GM19328 (cell line): Measurements from ENCODE around the gene PLG.
"Not testable (repeated sequence)": the region's sequence is repeated elsewhere in the genome, so short reads cannot be mapped to it uniquely, and the experiment has no call there.

Source experiments
- ATAC-seq: cut with Tn5 transposase; IDR thresholded peaks from one replicate; pipeline ENCODE4 v1.9.1; 2021; ENCODE audit warnings: mild to moderate bottlenecking, moderate library complexity; ENCODE audit not compliant: unreplicated experiment

Gene PLG

DNA sequence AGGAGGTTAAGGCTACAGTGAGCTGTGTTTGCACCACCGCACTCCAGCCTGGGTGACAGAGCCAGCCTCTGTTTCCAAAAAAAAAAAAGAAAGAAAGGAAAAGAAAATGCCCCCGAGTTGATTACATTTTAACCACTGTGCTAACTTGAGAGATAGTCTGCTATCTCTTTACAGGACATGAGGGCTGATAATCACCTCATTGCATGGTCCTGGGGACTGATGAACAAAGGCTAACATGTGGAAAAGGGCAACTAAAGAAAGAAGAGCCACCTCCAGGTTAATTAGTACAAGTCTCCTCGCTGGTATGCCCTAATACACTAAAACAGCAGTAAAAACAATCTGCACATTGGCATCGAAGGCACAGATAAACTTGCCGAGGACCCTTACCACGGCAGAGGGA is 4.2 kb upstream of the PLG start:
- no peak for ATAC-seq

DNA sequence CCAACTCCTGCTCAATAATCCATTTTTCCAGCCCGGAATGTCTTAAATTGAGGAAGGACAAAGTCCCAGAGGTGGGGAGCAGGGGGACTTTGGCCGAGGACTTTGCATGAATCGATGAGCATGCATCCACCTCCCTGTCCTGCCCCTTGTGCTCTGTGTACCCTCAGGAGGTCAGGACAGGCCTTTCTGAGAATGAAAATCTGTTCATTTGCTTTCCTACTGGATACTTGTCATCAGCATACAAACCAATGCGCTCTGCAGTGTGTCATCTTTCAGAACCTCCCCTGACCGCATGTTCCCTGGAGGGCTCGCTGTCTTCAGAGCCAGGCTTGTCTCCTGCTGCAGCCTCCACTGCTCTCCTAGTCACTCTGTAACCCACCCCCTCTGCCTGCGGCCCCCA is 2.6 kb downstream of the PLG start:
- not testable (repeated sequence) for ATAC-seq

DNA sequence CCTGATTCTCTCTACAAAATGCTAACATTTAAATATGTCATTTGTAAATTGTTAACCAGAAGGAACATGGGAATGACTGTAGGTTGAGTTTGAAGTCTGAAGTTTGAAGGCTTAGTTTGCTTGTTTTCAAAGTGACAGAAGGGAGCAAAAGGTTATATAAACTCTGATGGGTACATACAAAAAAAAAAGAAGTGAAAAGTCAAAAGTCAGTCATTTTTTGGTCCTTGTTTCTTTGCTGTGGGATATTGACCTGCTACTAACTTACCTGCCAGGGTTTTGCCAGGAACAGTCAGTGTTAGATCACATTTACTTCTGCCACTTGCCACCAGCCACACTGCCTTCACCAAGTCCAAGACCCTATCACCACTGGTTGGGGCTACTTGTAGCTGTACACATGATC is 6.9 kb downstream of the PLG start:
- ATAC-seq: not testable (repeated sequence)

DNA sequence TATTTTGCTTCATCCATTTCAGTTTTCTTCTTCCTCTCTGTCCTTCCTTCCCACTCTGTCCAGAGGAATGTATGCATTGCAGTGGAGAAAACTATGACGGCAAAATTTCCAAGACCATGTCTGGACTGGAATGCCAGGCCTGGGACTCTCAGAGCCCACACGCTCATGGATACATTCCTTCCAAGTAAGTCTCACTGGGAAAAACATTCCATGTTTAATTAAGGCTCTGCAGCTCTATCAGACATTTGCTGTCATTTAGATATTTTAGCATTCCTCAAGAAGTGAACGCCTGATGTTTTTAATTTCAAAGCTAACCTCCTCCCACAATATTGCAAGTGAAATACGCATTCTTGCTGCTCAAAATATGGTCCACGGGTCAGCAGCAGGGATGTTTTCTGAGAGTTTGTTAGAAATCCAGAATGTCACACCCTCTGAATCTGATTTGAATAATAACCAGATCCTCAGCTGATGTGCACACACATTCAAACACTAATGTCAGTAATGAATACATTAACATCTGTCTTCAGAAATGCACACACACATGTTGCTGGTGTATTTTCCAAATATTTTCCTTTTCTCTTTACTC is 12.8 kb downstream of the PLG start:
- ATAC-seq: no peak

DNA sequence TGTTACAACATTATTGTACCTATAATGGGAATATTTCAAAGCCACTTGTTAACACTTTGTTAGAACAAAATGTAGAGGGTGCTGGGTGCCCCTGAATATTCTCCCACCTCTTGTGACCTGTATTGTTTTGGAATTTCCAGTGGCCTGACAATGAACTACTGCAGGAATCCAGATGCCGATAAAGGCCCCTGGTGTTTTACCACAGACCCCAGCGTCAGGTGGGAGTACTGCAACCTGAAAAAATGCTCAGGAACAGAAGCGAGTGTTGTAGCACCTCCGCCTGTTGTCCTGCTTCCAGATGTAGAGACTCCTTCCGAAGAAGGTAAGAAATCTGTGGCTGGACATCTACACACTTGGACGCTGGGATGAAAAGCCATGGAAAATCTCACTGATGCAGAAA is 28.9 kb downstream of the PLG start:
- ATAC-seq: no peak

DNA sequence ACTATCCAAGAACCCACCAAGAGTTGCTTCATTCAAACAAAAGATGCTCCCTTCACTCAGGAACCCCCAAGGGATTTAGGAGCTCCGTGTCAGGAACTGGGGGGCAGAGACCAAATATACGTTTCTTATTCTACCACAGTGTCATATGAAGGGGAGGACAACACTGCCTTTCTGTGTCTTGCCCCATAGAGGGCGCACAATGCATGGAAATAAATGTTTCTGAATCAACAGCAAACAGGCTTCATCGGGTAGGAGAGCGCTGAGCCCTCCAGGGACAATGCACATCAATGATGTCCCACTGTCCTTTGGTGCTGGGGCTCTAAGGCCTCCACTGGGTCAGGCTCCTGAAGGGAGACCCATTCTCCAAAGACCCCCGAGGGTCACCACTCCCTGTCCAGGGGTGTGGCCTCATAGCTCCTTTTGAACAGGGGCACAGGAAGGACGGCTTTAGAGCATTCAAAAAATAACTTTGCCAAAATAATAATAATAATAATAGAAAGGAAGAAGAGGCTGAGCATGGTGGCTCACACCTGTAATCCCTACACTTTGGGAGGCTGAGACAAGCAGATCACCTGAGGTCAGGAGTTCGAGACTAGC is 31.1 kb downstream of the PLG start:
- peak; percentile 64 for ATAC-seq

DNA sequence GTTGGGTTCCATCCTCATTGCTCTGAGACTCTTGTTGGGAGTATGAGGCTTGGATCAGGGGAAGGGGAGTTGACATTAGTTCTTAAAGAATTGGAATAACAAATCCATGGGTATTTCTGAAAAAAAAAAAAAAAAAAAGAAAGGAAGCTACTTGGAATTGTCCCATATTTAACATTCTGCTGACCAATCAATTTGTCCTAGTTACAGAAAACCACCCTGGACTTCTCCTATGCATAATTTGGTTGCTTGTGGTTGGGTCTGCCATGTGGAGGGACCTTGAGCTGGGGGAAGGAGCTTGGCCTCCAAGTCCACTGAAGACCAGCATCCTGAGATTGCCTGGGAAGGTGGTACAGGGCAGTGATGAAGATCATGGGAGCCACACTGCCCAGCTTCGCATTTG is 32.6 kb downstream of the PLG start:
- no peak for ATAC-seq

DNA sequence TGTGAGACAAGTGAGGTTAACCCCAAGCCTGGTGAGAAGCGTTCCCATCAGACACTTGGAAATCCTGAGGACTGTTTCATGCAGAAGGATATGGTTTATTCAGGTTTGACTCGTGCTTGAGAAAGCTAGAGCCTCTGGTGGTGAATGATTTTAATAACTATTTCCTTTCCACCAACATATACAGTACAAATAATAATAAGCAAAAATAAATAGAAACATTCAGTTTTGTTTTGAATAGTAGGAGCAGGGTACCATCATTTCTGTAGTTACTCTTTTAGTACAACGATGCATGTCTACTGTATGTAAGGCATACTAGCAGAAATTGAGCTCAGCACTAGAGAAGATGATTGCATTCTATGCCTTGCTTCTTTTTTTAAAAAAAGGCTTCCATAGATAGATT is 33.5 kb downstream of the PLG start:
- ATAC-seq: peak; percentile 68

DNA sequence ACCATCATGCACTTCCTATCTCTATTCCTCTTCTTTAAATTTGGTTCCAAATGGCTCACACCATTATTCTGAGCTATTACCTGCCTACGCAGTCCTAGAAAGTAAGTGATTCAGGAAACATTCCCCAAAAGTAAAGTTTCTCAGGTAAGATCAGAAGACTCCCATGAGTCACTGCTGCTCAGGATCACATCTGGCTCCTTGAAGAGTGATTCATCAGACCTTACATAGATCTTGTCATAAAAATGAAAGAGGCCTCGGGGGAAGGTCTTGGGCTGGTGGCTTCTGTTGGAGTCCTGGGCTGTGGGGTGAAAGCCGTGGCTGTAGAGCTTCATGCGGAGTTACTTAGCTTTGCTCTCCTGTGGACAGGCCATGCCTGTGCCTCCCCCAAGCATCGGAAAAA is 35.9 kb downstream of the PLG start:
- no peak for ATAC-seq

DNA sequence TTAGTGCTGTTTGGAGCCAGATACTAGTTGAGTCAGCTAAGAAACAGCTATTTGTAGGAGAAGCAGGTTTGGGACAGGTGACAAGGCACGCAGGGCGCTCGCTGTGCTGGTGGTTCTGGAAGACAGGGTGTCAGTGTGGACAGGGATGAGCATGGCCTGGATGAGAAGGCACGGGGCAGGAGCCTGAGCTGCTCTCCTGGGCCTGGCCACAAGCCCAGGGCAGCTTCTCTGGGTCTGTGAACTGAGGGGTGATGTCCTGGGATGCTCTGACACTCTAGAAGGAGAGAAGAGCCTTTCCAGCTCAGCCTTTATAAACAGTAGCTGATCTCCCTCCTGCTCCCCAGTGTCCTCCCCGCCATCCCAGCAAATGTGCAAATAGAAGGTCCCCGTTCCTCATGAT is 37.9 kb downstream of the PLG start:
- no peak for ATAC-seq

DNA sequence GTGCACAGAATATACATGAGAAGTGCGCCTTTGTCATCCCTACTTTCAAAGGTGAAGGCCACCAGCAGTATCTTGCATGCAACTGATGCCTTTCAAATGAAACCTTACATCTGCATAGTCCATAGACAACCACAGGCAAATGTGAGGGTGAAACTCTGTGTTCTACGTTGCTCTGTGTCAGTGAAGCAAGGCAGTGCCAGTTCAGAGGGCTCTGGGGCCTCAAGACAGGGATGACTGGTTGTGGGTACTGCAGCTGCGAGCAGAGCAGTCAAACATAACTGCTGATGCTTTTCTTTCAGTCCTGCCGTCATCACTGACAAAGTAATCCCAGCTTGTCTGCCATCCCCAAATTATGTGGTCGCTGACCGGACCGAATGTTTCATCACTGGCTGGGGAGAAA is 39.0 kb downstream of the PLG start:
- peak; percentile 99 for ATAC-seq

DNA sequence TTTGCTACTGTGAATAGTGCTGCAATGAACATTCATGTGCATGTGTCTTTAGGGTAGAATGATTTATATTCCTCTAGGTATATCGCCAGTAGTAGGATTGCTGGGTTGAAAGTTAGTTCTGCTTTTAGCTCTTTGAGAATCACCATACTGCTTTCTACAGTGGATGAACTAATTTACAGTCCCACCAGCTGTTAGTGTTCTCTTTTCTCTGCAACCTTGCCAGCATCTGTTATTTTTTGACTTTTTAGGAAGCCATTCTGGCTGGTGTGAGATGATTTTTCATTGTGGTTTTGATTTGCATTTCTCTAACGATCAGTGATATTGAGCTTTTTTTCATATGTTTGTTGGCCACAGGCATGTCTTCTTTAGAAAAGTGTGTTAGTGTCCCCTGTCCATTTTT is 40.0 kb downstream of the PLG start:
- peak; percentile 36 for ATAC-seq

DNA sequence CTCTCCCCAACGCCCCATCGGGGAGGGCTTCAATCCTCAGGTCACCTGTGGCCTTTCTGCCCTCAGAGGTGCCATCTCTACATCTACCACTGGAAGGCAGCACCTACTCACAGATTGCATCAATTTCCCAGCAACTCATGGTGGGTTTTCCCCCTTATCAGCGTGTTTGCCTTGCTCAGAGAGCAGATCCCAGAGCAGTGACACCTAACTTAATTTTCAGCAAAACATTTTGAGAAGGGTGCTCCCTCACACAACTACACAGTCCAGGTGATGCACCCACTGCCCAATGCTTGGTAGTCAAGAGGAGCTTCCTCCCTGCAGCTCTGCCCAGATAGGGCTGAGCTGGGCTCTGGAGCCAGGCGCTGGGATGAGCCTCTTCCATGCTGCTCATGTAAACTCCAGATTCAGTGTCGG is 48.2 kb downstream of the PLG start:
- ATAC-seq: peak; percentile 74

DNA sequence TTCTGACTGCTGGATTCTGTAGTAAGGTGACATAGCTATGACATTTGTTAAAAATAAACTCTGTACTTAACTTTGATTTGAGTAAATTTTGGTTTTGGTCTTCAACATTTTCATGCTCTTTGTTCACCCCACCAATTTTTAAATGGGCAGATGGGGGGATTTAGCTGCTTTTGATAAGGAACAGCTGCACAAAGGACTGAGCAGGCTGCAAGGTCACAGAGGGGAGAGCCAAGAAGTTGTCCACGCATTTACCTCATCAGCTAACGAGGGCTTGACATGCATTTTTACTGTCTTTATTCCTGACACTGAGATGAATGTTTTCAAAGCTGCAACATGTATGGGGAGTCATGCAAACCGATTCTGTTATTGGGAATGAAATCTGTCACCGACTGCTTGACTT is 51.2 kb downstream of the PLG start:
- ATAC-seq: not testable (repeated sequence)

DNA sequence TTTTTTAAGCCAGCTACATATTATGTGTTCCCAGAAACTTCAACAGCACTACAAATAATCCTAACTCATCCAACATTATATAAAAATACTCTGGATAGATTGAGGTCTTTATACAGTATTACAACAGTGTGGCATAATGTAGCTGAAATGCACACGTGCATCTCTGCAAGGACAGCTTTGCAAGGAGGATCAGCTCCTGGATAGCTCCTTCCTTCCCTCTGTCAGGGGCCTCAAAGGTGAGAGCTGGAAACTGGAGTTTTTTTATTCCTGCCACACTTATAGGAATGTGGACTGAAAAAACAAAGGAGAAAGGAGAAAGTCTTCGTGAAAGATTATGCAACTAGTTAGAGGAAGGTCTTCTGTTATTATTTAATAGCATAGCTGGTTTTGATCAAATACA is 53.1 kb downstream of the PLG start:
- no peak for ATAC-seq

DNA sequence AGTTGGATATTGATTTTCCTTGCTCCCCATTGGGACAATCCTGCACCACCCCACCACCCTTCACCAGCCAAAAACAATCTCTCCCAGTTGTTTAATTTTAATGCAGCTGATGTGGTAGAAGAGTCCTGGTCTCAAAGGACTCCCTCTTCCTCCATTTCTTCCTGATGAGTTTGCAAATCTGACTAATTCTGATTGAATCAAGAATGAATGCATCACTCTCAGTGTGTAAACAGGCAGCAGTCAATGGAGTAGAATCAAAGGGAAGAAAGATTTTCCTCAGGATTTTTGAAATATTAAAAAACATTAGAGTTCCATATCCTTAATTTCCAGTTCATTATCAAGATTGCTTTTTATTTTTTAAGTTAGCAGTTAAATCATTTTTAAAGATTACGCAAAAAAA is 54.0 kb downstream of the PLG start:
- no peak for ATAC-seq

DNA sequence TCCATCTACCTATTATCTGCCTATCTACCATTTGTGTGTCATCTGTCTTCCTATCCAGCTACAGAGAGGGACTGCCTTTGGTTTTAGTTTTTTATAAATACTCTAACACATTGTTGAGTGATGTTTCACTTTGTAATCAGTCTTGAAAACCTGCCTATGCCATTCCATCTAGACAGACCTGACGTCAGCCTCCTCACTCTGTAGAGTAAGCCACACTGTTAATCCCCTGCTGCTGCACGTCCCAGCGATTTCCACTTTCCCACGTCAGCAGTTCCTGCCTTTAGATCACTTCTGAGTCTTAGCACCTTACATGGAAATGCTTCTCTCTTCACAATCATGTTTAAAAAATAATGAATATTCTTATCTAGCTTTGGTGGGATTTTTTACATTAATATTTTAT is 54.8 kb downstream of the PLG start:
- ATAC-seq: no peak

DNA sequence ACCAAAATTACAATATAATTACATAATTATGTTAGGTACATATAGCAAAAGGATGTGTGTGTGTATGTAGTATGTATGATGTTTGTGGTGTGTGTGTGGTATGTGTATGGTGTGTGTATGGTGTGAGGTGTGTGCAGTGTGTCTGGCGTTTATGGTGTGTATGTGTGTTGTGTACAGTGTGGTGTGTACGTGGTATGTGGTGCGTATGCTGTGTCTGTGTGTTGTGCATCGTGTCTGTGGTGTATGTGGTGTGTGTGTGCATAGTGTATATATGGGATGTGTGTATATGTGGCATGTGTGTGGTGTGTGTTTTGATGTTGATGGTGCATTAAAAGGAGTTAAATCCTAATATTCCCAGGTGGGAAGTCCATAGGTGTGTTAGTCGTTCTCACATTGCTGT is 62.8 kb downstream of the PLG start:
- ATAC-seq: no peak

DNA sequence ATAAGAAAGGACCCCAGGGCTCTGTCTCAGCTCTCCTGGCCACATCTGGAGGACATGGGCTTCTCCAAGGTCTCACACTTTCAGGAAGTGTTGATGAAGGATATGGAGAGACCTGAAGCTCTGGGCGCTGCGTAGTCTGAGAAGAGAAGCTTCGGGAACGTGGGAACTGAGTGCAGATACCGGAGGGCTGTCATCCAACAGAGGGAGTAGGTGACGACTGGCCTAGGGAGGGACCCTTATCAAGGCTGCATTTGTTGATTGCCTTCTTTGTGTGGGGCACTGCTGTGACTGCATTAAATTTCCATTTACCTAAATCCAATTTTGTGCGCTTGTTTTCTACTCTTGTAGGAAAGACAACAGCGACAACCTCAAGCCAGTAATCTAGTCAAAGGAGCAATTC is 63.4 kb downstream of the PLG start:
- no peak for ATAC-seq

DNA sequence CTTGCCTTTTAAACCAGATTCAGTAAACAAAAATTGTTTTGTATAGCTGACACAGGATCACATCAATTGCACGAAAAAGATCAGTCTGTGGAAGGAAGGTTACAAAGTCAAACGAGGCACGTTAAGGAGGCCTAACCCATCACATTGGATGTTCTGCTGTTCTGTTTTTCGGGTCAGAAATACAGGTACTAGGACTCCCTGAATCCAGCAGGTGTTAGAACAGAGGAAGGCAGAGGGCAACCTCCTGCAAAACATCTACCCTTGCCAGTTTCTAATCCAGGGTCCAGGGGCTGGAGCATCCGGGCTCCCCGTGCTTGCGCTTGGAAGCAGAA is 64.6 kb downstream of the PLG start:
- ATAC-seq: no peak

DNA sequence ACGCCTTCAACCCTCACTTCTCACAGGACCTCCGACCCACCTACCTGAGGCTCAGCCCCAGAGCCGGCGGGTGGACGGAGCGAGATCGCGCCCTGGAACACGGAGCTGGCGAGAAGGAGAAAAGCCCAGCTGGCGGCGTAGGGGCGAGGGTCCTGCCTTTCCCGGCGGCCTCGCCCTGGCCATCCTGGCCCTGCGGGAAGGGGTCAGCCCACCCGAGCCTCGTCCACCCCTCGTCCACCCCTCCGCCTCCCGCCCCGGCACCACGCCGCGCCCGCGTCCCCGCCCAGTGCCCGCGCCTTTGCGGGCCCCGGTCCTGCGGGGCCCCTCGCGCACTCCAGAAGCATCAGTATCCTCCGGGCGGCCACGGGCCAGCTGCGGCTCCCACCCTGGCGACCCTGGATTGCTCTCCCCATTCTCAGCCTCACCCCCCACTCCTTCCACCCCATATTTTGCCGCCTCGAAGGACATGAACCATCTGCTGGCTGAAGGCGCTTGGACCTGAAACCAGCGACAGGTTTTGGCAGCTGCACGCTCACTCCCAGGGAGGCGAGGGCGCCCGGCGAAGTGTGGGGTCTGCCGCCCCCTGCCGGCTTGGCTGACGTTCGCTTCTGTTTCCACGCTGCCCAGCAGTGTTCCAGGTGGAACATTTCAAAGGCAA is 65.1 kb downstream of the PLG start:
- peak; percentile 87 for ATAC-seq

DNA sequence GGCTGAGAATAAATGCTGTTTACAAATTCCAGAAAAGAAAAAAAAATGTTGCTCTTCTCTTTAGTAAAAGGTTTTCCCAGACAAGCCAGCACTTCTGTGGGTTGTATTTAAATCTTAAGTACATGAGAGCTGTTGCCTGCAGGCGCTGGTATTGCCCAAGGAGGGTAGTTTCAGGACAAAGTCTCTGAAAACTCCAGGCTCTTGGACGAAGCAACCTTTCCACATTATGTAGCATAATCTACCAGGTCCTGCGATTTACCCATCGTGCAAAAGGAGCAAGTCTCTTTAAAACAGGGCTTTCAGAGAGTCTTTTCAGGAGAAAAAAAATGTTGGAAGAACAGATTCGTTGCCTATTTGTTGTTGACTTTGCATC is 65.6 kb downstream of the PLG start:
- no peak for ATAC-seq

DNA sequence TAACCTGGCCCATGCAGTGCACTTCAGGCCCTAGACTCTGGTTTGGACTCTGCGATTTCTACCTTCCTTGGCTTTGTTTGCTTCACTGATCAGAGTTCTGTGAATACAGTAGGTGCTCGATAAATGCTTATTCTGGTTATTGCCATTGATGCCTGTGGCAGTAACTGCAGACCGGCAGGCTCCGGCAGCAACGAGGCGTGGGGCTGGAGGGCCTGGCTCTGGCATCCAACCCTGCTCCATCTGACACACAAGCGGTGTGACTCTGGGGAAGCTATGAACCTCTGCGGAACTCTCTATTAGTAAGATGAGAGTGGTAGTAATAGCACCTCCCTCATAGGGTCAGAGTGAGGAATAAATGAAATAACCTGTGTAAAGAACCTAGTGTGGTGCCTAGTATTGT is 66.1 kb downstream of the PLG start:
- no peak for ATAC-seq
